Tibial nerve (tissue), 3 donors: ENCODE data around the gene UBE2O.

Experiments
- POLR2A ChIP-seq, 2 donors: fragments of 450-650 bp; IDR thresholded peaks; one replicate each; pipeline ENCODE4 v1.6.1; 2017; ENCODE audit warnings: antibody characterized with exemption in 2 of 2, mild to moderate bottlenecking in 2 of 2, moderate library complexity in 2 of 2
- TF ChIP-seq, protein P1 (sequence below), 5 experiments: fragments of 200-600 bp in 3 of 5; fragments of 450-650 bp in 2 of 5; sonication (generic) in 3 of 5; IDR thresholded peaks; one replicate each; pipeline ENCODE4 v1.5.1; 2016 to 2019; ENCODE audit warnings: antibody characterized with exemption in 5 of 5, mild to moderate bottlenecking in 3 of 5, moderate library complexity in 2 of 5

DNA sequence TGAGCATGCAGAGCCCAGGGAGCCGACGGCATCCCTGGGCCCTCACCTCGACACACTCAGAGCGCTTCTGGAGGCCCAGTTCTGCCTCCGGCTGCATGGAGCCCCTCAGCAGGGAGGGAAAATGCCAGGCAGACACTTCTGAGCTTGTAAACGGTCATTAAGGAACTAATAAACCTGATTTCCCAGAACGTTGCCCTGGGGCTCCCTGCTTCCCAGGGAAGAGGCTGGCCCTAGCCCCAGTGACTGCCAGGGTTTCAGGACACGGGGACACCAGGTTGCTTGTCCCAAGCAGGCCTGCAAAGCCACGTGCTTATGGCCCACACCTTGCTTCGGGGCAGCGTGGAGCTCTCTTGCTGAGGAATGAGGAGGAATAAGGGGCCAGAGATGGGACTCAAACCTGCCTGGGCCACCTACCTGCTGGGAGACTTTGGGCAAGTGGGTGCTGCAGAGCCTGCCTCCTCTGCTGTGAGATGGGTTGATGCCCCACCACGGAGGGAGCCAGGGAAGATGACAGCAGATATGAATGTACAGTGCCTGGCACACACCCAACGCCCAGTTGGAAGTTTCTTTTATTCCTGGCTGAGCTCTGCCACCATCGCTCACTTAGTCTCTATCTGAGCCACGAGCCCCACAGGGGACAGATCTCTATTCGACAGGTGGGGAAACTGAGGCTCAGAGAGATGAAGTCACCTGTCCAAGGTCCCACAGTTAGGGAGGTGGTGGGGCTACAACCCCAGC lies 42.9 kb upstream of the UBE2O start:
- TF ChIP-seq, protein P1, sequence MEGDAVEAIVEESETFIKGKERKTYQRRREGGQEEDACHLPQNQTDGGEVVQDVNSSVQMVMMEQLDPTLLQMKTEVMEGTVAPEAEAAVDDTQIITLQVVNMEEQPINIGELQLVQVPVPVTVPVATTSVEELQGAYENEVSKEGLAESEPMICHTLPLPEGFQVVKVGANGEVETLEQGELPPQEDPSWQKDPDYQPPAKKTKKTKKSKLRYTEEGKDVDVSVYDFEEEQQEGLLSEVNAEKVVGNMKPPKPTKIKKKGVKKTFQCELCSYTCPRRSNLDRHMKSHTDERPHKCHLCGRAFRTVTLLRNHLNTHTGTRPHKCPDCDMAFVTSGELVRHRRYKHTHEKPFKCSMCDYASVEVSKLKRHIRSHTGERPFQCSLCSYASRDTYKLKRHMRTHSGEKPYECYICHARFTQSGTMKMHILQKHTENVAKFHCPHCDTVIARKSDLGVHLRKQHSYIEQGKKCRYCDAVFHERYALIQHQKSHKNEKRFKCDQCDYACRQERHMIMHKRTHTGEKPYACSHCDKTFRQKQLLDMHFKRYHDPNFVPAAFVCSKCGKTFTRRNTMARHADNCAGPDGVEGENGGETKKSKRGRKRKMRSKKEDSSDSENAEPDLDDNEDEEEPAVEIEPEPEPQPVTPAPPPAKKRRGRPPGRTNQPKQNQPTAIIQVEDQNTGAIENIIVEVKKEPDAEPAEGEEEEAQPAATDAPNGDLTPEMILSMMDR (IDR thresholded peaks at IDR 0.05) = no peak
- no peak for TF ChIP-seq POLR2A (IDR thresholded peaks at IDR 0.05)
